ENCODE data around the gene MNS1.

DNA sequence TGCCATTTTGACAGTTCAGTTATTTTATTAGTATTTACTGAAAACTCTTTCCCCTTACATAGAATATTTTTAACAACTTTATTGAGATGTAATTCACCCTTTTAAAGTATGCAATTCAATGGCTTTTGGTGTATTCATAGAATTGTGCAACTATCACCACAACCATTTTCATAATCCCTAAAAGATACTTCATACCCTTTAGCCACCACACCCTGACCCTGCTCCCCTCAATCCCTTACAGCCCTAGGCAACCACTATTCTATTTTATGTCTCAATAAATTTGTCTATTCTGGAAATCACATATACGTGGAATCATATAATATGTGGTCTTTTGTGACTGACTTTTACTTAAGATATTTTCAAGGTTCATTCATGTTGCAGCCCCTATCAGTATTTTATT lies 70.0 kb downstream of the MNS1 start:
- TF ChIP-seq POLR2AphosphoS5 (IDR thresholded peaks at IDR 0.05; ENCODE audit: low read depth) = no peak
- TF ChIP-seq, protein P1, sequence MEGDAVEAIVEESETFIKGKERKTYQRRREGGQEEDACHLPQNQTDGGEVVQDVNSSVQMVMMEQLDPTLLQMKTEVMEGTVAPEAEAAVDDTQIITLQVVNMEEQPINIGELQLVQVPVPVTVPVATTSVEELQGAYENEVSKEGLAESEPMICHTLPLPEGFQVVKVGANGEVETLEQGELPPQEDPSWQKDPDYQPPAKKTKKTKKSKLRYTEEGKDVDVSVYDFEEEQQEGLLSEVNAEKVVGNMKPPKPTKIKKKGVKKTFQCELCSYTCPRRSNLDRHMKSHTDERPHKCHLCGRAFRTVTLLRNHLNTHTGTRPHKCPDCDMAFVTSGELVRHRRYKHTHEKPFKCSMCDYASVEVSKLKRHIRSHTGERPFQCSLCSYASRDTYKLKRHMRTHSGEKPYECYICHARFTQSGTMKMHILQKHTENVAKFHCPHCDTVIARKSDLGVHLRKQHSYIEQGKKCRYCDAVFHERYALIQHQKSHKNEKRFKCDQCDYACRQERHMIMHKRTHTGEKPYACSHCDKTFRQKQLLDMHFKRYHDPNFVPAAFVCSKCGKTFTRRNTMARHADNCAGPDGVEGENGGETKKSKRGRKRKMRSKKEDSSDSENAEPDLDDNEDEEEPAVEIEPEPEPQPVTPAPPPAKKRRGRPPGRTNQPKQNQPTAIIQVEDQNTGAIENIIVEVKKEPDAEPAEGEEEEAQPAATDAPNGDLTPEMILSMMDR (conservative IDR thresholded peaks at IDR 0.05; ENCODE audit: low read depth in 2 of 2) = no peak
- no peak for TF ChIP-seq EZH2phosphoT487 (IDR thresholded peaks at IDR 0.05; ENCODE audit: unreplicated experiment)
- TF ChIP-seq EZH2 (IDR thresholded peaks at IDR 0.05; ENCODE audit: low read depth, unreplicated experiment) = no peak
- TF ChIP-seq, protein P2, sequence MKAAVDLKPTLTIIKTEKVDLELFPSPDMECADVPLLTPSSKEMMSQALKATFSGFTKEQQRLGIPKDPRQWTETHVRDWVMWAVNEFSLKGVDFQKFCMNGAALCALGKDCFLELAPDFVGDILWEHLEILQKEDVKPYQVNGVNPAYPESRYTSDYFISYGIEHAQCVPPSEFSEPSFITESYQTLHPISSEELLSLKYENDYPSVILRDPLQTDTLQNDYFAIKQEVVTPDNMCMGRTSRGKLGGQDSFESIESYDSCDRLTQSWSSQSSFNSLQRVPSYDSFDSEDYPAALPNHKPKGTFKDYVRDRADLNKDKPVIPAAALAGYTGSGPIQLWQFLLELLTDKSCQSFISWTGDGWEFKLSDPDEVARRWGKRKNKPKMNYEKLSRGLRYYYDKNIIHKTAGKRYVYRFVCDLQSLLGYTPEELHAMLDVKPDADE (IDR thresholded peaks at IDR 0.05) = no peak
- no peak for TF ChIP-seq JUNB (IDR thresholded peaks at IDR 0.05; ENCODE audit: unreplicated experiment)
- no peak for TF ChIP-seq CREB1 (CRISPR knock-in tag; IDR thresholded peaks at IDR 0.05; ENCODE audit: low read depth)
- TF ChIP-seq STAT1 (IDR thresholded peaks at IDR 0.05; ENCODE audit: unreplicated experiment) = no peak
- no peak for TF ChIP-seq ZNF331 (CRISPR knock-in tag; IDR thresholded peaks at IDR 0.05; ENCODE audit: low read depth)

All from GM23338 (cell line).